ENCODE data around the gene EMP1.
A peak's percentile ranks its signal among the peaks of the same experiment; 100 is the strongest.

The EMP1 gene

DNA sequence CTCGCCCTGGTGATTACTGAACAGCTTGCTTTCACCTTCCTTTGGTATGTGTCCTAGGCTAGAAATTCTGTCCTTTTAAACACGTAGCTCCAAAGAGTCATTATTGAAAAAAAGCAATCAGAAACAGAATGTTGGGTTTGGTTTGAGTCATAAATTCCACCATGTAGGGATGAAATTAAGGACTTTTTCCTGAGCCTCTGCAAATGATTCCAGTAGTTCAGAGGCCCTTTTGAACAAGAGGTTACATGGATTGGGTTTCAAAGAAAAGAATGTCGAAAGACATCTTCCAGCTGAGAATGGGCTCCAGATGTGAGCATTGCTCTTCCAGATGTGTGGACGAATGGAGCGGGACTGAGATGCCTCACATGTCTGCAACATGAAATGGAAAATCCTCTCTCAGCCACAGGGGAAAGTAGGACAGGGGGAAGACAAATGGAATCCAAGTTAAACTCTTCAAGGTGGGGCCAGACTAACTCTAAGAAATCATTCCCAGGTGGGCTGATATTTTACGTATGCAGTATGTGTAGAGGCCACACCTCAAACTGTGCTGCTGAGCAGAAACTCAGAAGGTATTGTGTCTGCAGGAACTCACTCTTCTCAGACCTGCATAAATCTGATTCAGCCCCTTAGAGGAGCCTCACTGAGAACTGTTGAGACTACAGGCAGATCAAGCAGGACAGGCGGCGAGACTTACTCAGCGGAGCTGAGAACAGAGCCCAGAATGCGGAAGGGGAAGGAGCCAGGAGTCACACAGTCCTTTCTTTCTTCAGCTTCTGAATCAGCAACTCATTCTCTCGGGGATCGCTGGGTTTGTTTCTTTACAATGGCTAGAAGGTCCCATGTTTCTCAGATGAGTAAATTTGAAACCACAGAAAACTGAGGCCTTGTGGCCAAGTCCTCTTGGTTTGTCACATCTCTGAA lies 23.3 kb upstream of the EMP1 start:
- DNase-seq (ENCODE audit: low read depth in 2 of 2), result peak in 1 of 2 donors; percentile 33

GRCh38 chr12:13175499-13175898 lies 21.0 kb upstream of the EMP1 start:
- no peak for DNase-seq (ENCODE audit: low read depth in 2 of 2)

DNA sequence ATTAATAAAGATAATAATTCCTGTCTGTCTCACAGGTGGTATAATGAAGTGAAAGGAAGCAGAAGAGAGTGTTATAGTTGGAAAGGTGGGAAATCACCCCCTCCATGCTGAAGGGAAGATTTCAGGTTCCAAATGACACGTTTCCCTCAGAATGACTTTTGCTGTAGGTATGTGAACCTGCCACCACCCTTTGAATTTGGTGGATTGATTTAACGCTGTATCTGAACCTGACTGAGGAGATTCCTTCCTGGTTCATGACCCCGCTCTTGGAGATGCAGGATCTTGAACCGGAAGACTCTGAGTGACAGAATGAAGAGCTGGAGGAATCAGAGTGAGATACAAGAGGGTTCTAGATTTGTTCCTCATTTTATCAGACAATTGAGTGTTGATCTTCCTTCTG lies 20.3 kb upstream of the EMP1 start:
- no peak for DNase-seq (ENCODE audit: low read depth in 2 of 2)

DNA sequence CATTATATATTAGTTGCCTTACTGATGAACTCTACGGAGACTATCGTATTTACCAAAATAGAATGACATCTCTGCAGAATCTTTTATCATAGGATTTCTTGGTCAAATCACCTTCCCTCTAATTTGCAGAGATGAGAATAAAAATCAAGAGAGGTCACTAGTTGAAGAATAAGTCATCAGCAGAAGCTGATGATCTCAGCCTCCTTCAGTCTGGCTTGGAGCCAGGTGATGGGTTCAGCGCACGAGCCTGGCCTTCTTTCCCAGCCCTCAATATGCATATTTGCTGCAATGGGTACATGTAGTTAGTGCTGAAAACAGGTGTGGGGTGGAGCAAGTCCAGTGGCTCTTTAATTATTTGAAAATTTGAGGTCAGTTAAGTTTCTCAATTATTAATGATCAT lies 19.2 kb upstream of the EMP1 start:
- no peak for DNase-seq (ENCODE audit: low read depth in 2 of 2)

- DNase-seq (ENCODE audit: low read depth in 2 of 2), result no peak
Measured at GRCh38 chr12:13177906-13178305, 18.6 kb upstream of the EMP1 start.

GRCh38 chr12:13178568-13179210 lies 17.8 kb upstream of the EMP1 start:
- no peak for DNase-seq (ENCODE audit: low read depth in 2 of 2)

DNA sequence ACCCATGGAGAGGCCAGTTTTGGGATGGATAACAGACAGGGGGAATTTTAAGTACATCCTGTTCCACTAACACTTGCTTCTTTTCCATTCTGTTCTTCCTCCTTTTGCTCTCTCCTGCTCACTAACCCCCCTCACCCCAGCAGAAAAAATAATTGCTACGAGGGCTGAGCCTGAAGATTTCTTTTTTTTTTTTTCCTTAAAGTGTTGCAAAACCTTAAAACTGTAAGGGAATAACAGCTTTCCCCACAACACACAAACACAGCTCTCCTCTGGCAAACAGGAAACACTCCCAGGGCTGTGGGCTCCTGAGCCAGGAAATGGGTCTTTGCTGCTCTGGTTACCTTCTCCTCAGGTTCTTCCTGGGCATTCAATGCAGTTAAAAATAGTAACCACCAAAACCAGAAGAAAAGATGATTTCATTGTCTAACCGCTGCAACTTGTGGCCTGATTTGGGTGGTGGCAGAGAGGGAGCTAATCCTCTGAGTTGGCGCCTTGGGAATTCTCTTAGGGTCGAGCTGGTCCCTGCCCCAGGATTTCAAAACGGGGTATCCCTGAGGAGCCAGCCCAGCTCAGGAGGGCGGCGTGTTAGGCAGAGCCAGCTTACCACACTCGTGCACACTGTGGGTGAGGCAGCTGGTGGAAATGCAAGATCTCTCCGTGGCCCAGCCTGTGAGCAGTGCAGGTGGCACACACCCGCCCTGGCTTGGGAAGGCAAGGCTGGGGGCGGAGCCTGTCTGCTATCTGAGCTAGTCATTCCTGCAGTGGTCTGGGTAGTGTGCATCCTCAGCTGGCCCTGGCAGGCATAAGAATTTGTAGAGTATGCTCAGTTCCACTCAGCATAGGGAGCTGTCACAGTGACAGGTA lies 17.1 kb upstream of the EMP1 start:
- DNase-seq (ENCODE audit: low read depth in 2 of 2), result peak in 1 of 2 donors; percentile 52

- no peak for DNase-seq (ENCODE audit: low read depth in 2 of 2)
Measured at GRCh38 chr12:13181375-13182070, 15.0 kb upstream of the EMP1 start.

- DNase-seq (ENCODE audit: low read depth in 2 of 2), result no peak
Measured at GRCh38 chr12:13182881-13183280, 13.6 kb upstream of the EMP1 start.

DNA sequence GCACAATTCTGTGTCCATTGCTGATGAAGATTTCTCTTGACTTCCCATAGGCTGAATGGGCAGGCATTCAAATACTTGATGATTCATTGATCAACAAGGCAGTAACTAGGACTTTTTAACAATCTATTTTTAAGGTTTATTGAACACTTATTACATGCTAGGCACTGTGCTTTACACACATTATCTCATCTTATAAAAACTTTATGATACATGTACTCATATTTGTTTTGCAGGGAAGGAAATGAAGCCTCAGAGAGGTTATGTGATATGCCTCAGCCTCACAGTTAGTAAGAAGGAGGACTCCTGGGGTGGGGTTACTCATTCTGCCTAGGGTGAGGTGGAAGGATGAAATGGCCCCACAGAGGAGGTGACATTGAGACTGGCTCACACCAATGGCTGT lies 12.9 kb upstream of the EMP1 start:
- DNase-seq (ENCODE audit: low read depth in 2 of 2), result no peak

DNA sequence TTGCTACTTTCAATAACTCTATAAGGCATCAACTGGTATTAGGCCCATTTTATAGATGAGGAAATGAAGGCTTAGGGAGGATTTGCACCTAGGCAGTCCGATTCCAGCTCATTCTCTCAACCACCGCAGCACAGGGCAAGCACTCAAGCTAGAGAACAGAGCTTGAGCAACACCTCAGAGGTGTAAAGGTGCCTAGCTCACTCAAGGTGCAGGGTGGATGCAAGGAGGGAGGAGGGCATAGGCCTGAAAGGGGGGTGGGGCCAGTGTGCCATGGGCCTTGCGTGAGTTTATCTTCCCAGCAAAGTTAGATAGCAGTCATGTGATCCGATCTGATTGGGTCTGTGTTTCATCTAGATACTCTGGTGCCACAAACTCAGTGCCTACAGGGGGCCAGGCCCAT lies 10.2 kb upstream of the EMP1 start:
- DNase-seq (ENCODE audit: low read depth in 2 of 2), result no peak

DNA sequence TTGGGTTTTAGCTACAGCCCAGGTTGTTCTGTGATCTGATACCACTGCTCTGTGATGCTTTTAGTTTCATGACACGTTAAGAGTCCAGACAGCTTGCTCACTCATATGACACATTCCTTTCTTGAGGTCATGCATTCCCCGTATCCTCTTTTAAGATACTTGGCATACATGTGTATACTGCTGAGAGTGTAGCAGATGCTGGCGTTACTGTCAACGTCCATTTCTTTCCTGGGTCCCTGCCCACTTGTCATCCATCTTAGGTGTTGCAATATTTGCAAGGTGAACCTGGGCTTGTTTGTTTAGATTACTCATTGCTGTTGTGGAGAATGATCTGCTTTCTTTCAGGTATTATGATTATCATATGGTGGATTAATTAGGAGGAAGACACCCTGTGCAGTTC lies 9.1 kb upstream of the EMP1 start:
- DNase-seq (ENCODE audit: low read depth in 2 of 2), result no peak

- no peak for DNase-seq (ENCODE audit: low read depth in 2 of 2)
Measured at GRCh38 chr12:13189264-13189663, 7.3 kb upstream of the EMP1 start.

DNA sequence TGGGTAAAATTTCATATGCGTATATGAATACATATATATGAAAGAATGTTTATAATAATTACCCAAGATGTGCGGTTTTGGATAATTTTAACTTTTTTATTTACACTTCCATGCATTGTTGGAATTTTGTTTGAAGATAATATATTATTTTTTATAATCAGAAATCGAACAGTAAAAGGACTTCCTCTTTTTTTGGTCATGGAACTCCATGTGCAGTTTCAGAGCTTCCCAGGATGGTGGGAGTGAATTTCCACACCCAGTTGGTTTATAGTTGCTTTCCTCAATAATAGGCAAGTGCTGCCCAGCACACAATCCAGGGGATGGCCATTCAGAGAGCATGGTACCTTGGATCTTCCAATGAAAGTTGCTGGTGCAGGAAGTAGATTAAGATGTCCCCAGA lies 6.3 kb upstream of the EMP1 start:
- no peak for DNase-seq (ENCODE audit: low read depth in 2 of 2)

DNA sequence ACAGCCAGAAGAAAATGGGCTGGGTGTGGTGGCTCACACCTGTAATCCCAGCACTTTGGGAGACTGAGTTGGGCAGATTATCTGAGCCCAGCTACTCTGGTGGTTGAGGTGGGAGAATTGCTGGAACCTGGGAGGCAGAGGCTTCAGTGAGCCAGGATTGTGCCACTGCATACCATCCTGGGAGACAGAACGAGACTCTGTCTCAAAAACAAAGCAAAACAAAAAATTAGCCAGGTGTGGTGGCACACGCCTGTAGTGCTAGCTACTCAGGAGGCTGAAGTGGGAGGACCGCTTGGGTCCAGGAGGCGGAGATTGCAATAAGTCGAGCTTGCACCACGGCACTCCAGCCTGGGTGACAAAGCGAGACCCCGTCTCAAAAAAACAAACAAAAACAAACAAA lies 3.8 kb upstream of the EMP1 start:
- no peak for DNase-seq (ENCODE audit: low read depth in 2 of 2)

DNA sequence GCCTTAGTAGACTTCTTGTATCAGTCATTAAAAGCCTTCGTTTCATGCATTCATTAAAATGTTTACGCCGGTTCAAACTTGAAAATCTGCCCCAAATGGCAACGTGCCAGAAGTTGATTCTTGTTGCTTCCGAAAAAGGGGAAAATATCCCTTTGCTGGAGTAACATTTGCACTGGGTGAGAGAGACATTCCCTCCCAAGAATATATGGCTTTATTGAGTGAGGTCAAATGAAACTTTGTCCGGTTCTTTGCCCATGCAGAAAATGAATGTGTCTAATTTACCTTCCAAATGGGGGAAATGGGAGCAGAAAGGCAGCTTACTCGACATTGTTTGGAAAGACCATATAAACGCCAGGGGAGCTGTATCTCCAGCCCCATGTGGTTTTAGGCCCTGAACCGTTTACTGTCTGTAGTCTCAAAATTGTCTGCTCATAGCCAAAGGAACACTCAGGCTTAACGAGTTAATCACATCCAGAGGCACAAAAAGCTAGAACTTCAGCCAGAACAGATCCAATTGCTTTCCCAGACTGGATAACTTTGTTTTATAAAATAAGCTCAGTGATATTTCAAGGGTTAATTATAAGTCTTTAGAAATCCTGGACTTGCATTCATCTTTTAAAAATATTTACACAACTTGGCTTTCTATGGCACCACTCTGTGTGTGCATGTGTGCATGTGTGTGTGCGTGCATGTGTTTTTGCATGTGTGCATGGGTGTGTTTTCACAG lies 2.9 kb upstream of the EMP1 start:
- no peak for DNase-seq (ENCODE audit: low read depth in 2 of 2)

DNA sequence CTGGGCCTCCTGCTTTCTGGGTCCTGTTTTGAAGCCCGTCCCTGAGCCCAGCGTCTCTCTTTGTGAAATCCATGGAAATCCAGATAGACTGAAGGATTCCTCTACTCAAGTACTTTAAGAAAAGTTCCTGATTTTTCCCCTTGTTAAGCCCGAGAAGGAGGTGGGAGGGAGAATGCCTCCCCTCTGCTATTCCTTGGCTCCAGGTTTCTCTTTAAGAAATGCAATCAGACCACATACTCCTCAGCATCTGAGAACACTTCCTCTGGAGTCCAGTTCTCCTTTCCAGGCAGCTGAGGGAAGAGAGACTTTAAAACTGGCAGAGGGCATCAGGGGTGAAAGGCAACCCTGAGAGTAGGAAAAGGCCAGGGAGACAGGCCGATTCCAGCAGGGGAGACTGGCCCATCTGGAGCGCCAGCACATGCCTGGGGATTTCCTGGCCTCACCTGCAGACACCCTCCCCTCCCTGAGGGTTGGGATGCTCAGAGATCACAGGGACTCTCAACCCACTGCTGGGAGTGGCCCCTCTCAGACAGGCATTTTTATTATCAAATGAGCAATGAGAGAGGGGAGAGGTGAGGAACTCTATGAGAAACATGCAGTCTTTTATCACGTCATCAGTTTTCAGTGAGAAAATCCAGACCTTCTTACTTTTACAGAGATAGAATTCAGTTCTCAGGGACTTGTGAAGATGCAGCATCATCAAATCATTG lies 2.0 kb upstream of the EMP1 start:
- DNase-seq (ENCODE audit: low read depth in 2 of 2), result no peak

- no peak for DNase-seq (ENCODE audit: low read depth in 2 of 2)
Measured at GRCh38 chr12:13195250-13195649, 1.3 kb upstream of the EMP1 start.

DNA sequence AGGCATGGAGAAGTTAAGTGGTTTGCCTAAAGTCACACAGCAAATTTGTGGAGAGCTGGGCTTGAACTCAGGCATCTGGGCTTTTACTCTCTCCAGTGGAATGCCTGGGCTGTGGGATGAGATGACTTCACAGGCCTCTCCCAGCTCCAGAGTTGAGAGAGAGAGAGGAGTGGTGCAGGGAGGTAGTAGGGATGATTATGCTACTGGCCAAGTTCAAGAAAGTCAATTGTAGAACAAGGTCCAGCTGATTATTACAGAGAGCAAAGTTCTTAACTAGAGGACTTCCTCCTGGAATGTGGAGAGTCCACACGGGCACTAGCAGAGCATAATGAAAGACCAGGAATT lies 769 bp upstream of the EMP1 start:
- no peak for DNase-seq (ENCODE audit: low read depth in 2 of 2)

GRCh38 chr12:13197032-13197431 lies 506 bp downstream of the EMP1 start:
- DNase-seq (ENCODE audit: low read depth in 2 of 2), result no peak
